ENCODE measurements around the gene ARNT2.

DNA sequence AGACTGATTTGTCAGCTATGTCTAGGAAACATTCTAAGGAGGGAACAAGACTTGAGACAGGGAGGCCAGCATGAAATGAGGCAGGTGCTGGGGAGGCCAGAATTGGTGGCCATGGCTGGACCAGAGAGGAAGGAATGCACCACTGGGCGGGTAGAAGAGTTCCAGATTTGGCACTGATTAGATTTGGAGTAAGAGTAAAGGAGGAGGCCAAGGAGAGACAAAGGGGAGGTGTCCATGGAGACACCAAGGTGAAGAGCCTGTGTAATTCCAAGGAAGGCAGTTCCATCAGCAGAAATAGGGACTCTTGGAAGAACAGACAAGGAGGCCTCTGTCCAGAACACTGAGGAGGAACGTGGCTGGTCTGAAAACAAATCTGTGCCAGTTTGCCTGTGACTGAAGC, 1.8 kb downstream of the ARNT2 start:
- TF ChIP-seq, protein P1, sequence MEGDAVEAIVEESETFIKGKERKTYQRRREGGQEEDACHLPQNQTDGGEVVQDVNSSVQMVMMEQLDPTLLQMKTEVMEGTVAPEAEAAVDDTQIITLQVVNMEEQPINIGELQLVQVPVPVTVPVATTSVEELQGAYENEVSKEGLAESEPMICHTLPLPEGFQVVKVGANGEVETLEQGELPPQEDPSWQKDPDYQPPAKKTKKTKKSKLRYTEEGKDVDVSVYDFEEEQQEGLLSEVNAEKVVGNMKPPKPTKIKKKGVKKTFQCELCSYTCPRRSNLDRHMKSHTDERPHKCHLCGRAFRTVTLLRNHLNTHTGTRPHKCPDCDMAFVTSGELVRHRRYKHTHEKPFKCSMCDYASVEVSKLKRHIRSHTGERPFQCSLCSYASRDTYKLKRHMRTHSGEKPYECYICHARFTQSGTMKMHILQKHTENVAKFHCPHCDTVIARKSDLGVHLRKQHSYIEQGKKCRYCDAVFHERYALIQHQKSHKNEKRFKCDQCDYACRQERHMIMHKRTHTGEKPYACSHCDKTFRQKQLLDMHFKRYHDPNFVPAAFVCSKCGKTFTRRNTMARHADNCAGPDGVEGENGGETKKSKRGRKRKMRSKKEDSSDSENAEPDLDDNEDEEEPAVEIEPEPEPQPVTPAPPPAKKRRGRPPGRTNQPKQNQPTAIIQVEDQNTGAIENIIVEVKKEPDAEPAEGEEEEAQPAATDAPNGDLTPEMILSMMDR (conservative IDR thresholded peaks at IDR 0.05; ENCODE audit: low read length): no peak
- no peak for TF ChIP-seq EZH2phosphoT487 (IDR thresholded peaks at IDR 0.05; ENCODE audit: borderline replicate concordance, low read depth, low read length)

Data from OCI-LY7 (cell line).